Activated effector memory CD4-positive, alpha-beta T cell treated with anti-CD3 and anti-CD28 coated beads, Interleukin-2, amount 50 U/mL, for 16 hours (primary cell): ENCODE results near the gene ZNF438.

Experiments
- DNase-seq: peaks from one replicate; pipeline ENCODE4 v3.0.0-alpha.2; 2020

The ZNF438 gene

GRCh38 chr10:30873411-30873810 is 158.3 kb downstream of the ZNF438 start:
- DNase-seq = no peak

GRCh38 chr10:30870896-30871295 is 160.8 kb downstream of the ZNF438 start:
- no peak for DNase-seq

- no peak for DNase-seq
Observed at GRCh38 chr10:30869566-30869965, 162.1 kb downstream of the ZNF438 start.

GRCh38 chr10:30868611-30869010 is 163.1 kb downstream of the ZNF438 start:
- no peak for DNase-seq

GRCh38 chr10:30866896-30867295 is 164.8 kb downstream of the ZNF438 start:
- no peak for DNase-seq

- no peak for DNase-seq
Observed at GRCh38 chr10:30865141-30865926, 166.3 kb downstream of the ZNF438 start.

- no peak for DNase-seq
Observed at GRCh38 chr10:30863516-30864210, 168.0 kb downstream of the ZNF438 start.

GRCh38 chr10:30862486-30862885 is 169.2 kb downstream of the ZNF438 start:
- no peak for DNase-seq

GRCh38 chr10:30861976-30862375 is 169.7 kb downstream of the ZNF438 start:
- DNase-seq = no peak

GRCh38 chr10:30861221-30861620 is 170.4 kb downstream of the ZNF438 start:
- DNase-seq = no peak

- DNase-seq = no peak
Observed at GRCh38 chr10:30858499-30858898, 173.2 kb downstream of the ZNF438 start.

- DNase-seq = no peak
Observed at GRCh38 chr10:30857803-30858202, 173.9 kb downstream of the ZNF438 start.

- no peak for DNase-seq
Observed at GRCh38 chr10:30855131-30855530, 176.5 kb downstream of the ZNF438 start.

GRCh38 chr10:30854656-30855055 is 177.0 kb downstream of the ZNF438 start:
- no peak for DNase-seq

GRCh38 chr10:30853066-30853465 is 178.6 kb downstream of the ZNF438 start:
- no peak for DNase-seq

- DNase-seq = no peak
Observed at GRCh38 chr10:30850776-30851175, 180.9 kb downstream of the ZNF438 start.

- DNase-seq = no peak
Observed at GRCh38 chr10:30849231-30850035, 182.2 kb downstream of the ZNF438 start.

- no peak for DNase-seq
Observed at GRCh38 chr10:30848396-30849032, 183.2 kb downstream of the ZNF438 start.

GRCh38 chr10:30847642-30848041 is 184.0 kb downstream of the ZNF438 start:
- DNase-seq = no peak

- no peak for DNase-seq
Observed at GRCh38 chr10:30847199-30847598, 184.5 kb downstream of the ZNF438 start.

GRCh38 chr10:30846710-30847109 is 185.0 kb downstream of the ZNF438 start:
- DNase-seq = no peak

- DNase-seq = no peak
Observed at GRCh38 chr10:30842894-30843293, 188.8 kb downstream of the ZNF438 start.

- no peak for DNase-seq
Observed at GRCh38 chr10:30842185-30842584, 189.5 kb downstream of the ZNF438 start.
